ENCODE measurements around the gene SMG7. TPM values are rescaled to one million over a fixed set of nuclear protein-coding genes. Genes with fewer than 3 reads are reported as not detected.

The SMG7 gene
- total RNA-seq, 4 donors from 2014 or later, result 40.4 to 56.6 (median 51.1) TPM

DNA sequence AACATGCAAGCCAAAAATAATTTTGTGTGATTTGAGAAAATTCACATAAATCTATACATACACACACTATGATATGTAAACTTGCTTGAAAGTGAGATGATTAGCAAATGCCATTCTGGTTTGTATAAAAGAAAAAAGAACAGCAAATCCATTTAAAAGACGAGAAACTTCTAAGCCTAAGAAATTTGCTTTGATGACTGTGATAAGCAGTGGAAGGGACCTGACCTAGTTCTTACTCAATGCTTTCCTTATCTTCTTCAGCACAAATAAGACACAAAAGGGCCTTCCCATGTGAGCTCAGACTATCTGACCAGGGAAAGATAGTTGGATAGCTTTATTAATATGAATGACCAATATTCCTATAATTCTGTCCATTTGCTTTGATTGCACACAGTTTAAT, 28.8 kb upstream of the SMG7 start:
- Histone ChIP-seq H3K27me3 (no peaks in the 10 kb centered on the region), H3K36me3 (no peaks in the 10 kb centered on the region), H3K4me1 (no peaks in the 10 kb centered on the region), H3K27ac (no peak overlapping the region), H3K4me3 (no peak overlapping the region), H3K9me3 (no peaks in the 10 kb centered on the region)
- TF ChIP-seq EP300 (IDR thresholded peaks at IDR 0.05), result no peak
- TF ChIP-seq POLR2A (IDR thresholded peaks at IDR 0.05), result no peak
- DNase-seq (ENCODE audit: low spot score in 2 of 2), result no peak
- 48 to 59% methylated on average over 1 of the region's 1 CpG for WGBS, 2 donors

DNA sequence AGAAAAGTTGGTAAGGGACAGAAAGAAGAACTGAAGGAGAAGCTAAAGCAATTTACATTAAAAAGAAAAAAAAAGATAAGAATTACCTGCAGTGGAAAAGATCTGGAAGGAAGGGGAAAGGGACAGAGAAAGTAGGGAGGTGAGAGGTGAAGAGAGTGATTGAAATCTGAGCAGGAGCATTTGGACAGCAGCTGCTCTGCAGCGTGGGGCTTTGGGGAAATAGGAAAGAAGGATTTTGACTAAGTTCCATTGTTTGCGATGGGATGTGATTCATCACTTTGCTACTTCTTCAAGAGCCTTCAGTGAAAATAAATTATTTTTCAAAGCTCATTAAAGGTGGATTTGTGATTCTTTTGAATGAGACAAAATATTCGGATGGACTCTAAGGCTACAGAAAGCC, 28.1 kb upstream of the SMG7 start:
- Histone ChIP-seq H3K27me3 (no peaks in the 10 kb centered on the region), H3K27ac (no peak overlapping the region), H3K36me3 (no peaks in the 10 kb centered on the region), H3K9me3 (no peaks in the 10 kb centered on the region), H3K4me1 (no peaks in the 10 kb centered on the region), H3K4me3 (no peak overlapping the region)
- TF ChIP-seq, protein P1, sequence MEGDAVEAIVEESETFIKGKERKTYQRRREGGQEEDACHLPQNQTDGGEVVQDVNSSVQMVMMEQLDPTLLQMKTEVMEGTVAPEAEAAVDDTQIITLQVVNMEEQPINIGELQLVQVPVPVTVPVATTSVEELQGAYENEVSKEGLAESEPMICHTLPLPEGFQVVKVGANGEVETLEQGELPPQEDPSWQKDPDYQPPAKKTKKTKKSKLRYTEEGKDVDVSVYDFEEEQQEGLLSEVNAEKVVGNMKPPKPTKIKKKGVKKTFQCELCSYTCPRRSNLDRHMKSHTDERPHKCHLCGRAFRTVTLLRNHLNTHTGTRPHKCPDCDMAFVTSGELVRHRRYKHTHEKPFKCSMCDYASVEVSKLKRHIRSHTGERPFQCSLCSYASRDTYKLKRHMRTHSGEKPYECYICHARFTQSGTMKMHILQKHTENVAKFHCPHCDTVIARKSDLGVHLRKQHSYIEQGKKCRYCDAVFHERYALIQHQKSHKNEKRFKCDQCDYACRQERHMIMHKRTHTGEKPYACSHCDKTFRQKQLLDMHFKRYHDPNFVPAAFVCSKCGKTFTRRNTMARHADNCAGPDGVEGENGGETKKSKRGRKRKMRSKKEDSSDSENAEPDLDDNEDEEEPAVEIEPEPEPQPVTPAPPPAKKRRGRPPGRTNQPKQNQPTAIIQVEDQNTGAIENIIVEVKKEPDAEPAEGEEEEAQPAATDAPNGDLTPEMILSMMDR (IDR thresholded peaks at IDR 0.05), result no peak
- TF ChIP-seq EP300 (IDR thresholded peaks at IDR 0.05) (no peak), POLR2A (IDR thresholded peaks at IDR 0.05) (no peak)
- WGBS, 2 donors, result 38 to 40% methylated on average over 3 of the region's 3 CpGs
- no peak for DNase-seq (ENCODE audit: low spot score in 2 of 2)

DNA sequence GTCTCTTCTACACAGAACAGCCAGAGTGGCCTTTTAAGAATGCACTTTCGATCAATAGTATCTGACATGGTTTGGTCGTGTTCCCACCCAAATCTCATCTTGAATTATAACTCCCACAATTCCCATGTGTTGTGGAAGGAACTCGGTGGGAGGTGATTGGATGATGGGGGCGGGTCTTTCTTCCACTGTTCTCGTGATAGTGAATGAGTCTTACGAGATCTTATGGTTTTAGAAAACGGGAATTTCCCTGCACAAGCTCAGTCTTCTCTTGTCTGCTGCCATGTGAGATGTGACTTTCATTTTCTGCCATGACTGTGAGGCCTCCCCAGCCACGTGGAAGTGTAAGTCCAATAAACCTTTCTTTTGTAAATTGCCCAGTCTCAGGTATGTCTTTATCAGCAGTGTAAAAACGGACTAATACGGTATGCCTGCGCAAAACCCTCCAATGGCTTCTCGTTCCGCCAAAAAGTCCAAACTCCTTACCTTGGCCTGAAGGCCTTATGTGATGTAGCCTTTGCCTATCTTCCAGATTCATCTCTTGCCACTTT, 23.0 kb upstream of the SMG7 start:
- Histone ChIP-seq H3K36me3 (no peaks in the 10 kb centered on the region), H3K9me3 (no peaks in the 10 kb centered on the region), H3K4me1 (no peaks in the 10 kb centered on the region), H3K27me3 (no peaks in the 10 kb centered on the region), H3K4me3 (no peak overlapping the region), H3K27ac (no peak overlapping the region)
- 88 to 92% methylated on average over 13 of the region's 13 CpGs for WGBS, 2 donors
- DNase-seq (ENCODE audit: low spot score in 2 of 2), result no peak
- TF ChIP-seq POLR2A (IDR thresholded peaks at IDR 0.05) (no peak), EP300 (IDR thresholded peaks at IDR 0.05) (no peak)
- TF ChIP-seq, protein P1 (IDR thresholded peaks at IDR 0.05), result no peak

DNA sequence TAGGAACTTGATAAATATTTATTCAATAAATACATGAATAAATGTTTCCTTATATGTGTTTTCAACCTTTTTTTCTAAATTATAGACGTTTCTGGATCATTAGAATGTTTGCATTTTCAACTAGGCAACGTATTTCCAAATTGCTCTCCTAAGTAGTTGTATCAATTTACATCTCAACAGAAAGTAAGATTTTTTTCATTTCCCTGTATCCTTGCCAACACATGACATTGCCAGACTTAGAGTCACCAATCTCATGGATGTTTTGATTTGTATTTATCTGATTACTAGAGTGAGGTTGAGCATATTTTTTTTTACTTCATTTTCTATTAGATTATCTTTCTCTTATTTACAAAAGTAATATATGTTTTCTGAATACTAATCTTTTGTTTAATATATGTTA, 22.2 kb upstream of the SMG7 start:
- WGBS, 2 donors, result 56% methylated on average over 2 of the region's 2 CpGs
- no peak for TF ChIP-seq POLR2A (IDR thresholded peaks at IDR 0.05)
- TF ChIP-seq, protein P1 (IDR thresholded peaks at IDR 0.05), result no peak
- TF ChIP-seq EP300 (IDR thresholded peaks at IDR 0.05), result no peak
- no peak for DNase-seq (ENCODE audit: low spot score in 2 of 2)
- Histone ChIP-seq H3K27me3 (no peaks in the 10 kb centered on the region), H3K27ac (no peak overlapping the region), H3K4me3 (no peak overlapping the region), H3K9me3 (no peaks in the 10 kb centered on the region), H3K4me1 (no peaks in the 10 kb centered on the region), H3K36me3 (no peaks in the 10 kb centered on the region)

DNA sequence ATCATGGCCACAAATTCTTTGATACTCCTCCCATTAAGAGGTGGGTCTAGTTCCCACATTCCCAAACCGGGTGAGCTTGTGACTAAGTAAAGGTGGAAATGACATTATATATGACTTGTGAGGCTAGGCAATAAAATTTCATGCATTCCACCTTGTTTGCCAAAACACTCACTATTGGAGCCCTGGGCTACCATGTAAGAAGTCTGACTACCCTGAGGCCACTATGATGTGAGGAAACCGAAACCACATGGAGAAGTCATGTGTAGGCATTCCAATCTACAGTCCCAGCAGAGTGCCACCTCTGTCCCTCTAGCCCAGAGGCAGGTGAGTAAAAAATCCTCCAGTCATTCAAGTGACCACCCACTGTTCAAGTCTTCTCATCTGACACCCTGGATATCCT, 17.9 kb upstream of the SMG7 start:
- no peaks in the 10 kb centered on the region for H3K36me3 ChIP-seq
- no peak overlapping the region for H3K27ac ChIP-seq
- H3K27me3 ChIP-seq, result no peaks in the 10 kb centered on the region
- WGBS, 2 donors, result 62 to 68% methylated on average over 2 of the region's 2 CpGs
- no peak for DNase-seq (ENCODE audit: low spot score in 2 of 2)
- no peak overlapping the region for H3K4me3 ChIP-seq
- no peaks in the 10 kb centered on the region for H3K9me3 ChIP-seq
- H3K4me1 ChIP-seq, result no peaks in the 10 kb centered on the region
- no peak for TF ChIP-seq POLR2A (IDR thresholded peaks at IDR 0.05)

DNA sequence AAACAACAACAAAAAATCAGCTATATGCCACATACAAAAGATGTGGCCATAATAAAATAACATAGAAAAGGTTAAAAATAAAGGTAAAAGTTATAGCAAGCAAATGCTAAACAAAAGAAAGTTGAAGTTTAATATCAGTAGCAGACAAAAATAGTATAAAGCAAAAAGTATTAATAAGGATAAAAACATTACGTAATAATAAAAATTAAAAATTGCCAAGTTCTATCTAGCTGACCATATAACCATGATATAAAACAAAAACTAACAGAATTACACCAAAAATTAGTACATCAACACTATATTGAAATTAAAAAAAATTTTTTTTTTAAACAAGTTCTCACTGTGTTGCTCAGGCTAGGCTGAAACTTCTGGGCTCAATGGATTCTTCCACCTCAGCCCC, 15.5 kb upstream of the SMG7 start:
- WGBS, 2 donors, result 98 to 100% methylated on average over 1 of the region's 1 CpG

More for the DNA sequence above, 15.5 kb upstream of the SMG7 start:
- H3K27ac ChIP-seq, result no peak overlapping the region
- H3K27me3 ChIP-seq, result no peaks in the 10 kb centered on the region
- no peak for DNase-seq (ENCODE audit: low spot score in 2 of 2)
- TF ChIP-seq EP300 (IDR thresholded peaks at IDR 0.05) (no peak), POLR2A (IDR thresholded peaks at IDR 0.05) (no peak)
- TF ChIP-seq, protein P1 (IDR thresholded peaks at IDR 0.05), result no peak
- H3K36me3 ChIP-seq, result no peaks in the 10 kb centered on the region
- H3K4me1 ChIP-seq, result no peaks in the 10 kb centered on the region
- H3K4me3 ChIP-seq, result no peak overlapping the region
- no peaks in the 10 kb centered on the region for H3K9me3 ChIP-seq

Data from tibial nerve (tissue), 4 donors.